GM18870 (cell line): ENCODE data around the gene LOXL4.

Experiments used
- ATAC-seq: cut with Tn5 transposase; IDR thresholded peaks from one replicate; pipeline ENCODE4 v1.9.1; 2021; ENCODE audit warnings: moderate library complexity; ENCODE audit not compliant: unreplicated experiment

LOXL4 gene

DNA sequence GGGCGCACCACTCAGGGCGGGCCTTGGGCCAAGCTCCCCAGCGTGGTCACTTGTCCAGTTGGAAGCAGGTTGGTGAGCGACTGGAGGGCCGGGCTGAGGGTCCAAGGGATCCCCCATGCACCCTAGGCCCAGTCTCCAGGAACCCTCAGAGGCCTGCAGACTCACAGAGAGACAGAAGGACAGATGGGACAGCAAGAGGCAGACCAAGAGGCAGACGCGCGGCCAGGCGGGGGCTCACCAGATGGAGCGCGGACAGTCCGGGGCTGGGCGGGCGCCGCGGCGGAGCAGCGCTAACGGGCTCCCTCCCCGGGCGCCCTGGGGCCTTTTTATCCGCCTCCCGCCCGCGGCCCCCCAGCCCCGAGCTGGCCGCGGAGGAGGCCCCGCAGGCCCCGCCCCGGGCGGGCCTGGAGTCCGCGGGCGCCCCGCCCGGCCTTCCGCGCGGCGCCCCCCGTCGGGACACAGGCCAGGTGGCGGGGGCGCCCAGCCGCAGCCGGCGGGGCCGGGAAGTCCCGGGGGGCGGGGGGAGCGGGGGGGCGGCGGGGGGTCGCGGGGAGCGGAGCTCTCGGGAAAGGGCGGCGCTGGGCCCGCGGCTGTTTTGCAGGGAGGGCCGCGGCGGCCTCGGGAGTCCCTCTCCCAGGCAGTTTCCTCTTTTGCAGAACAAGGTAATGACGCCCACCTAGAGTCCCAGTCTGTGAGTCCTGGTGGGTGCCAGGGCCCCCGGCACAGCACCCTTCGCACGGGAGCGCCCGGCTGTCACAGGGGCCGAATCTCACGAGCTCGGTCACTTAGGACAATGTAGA lies at the start of gene LOXL4:
Gene LOXL4, minus strand, starts transcription at position 301 of the 800 bp plus-strand sequence. CDS start 5,175 bp downstream, outside the sequence.
- no peak for ATAC-seq

DNA sequence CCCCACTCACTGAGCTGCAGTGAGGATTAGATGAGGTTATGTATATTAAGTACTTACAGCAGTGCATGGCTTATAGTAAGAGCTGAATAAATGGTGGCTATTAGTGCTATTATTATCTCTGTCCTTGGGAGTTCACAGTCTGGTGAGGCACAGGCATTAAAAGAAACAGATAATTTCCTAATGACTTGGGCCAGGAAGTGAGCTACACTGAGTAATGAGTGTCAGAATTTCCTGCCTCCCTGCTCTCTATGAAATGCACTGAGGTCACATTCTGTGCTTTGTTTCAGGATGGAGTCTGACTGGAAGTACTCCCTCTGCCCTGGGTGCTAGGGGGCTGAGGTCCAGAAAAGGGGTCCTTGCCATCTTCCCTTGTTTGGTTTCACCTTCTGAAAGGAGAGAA lies 48.7 kb upstream of the LOXL4 start:
- no peak for ATAC-seq

- ATAC-seq: no peak
Observed at GRCh38 chr10:98316170-98316569, 48.2 kb upstream of the LOXL4 start.

- no peak for ATAC-seq
Observed at GRCh38 chr10:98314532-98315284, 46.7 kb upstream of the LOXL4 start.

DNA sequence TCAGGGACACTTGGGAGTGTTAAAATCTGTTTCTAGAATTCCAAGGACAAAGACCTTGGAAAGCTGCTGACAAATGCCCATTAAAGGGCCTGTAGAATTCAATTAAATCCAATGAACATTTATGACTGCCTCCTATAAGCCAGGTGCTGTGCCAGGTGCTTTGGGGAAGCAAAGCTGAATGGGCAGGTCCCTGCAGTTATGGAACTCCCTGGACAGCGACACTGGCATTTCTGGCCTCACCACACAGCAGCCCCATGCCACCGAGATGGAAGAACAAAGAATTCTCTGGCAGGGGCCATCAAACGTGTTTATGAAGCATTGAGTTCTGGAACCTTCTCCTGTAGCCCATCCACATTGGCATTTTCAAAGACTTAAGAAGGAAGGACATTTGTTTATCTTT lies 45.6 kb upstream of the LOXL4 start:
- ATAC-seq: no peak

DNA sequence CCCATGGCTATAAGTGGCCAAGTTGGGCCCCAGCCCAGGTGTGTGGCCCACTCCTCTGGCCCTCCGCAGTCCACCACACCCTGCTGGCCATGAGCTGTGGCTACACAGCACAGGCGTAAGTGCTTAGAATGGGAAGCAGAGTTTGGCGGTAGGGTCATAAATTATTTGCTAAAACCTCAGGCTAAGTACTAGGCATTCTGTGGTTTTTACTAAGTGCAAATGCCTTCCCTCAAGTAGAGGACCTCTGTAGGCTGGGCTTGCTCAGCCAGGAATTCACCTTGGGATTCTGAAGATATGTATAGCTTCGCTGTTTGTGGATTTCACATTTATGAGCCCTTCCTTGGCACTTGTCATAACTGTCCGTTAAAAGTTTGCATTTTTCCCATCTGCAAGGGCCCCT lies 44.8 kb upstream of the LOXL4 start:
- ATAC-seq: no peak

DNA sequence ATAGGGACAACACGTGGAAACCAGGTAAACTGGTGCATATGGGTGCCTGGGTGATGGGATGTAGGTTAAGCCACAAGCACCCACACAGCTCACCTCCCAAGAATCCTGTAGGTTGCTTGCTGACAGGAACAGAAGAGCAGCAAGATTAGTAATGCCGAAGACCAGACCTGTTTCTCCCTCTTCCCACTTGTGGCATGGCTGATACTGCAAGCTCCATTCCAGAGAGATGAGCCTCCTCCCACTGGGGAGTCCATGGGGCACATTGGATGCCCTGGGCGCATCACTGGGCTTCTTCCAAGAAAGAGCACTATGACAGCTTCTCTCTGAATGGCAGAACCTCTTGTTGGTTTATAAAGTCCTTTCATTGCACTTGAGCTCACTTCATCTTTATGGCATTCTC lies 44.4 kb upstream of the LOXL4 start:
- ATAC-seq: no peak

- ATAC-seq: no peak
Observed at GRCh38 chr10:98310701-98311100, 42.7 kb upstream of the LOXL4 start.

DNA sequence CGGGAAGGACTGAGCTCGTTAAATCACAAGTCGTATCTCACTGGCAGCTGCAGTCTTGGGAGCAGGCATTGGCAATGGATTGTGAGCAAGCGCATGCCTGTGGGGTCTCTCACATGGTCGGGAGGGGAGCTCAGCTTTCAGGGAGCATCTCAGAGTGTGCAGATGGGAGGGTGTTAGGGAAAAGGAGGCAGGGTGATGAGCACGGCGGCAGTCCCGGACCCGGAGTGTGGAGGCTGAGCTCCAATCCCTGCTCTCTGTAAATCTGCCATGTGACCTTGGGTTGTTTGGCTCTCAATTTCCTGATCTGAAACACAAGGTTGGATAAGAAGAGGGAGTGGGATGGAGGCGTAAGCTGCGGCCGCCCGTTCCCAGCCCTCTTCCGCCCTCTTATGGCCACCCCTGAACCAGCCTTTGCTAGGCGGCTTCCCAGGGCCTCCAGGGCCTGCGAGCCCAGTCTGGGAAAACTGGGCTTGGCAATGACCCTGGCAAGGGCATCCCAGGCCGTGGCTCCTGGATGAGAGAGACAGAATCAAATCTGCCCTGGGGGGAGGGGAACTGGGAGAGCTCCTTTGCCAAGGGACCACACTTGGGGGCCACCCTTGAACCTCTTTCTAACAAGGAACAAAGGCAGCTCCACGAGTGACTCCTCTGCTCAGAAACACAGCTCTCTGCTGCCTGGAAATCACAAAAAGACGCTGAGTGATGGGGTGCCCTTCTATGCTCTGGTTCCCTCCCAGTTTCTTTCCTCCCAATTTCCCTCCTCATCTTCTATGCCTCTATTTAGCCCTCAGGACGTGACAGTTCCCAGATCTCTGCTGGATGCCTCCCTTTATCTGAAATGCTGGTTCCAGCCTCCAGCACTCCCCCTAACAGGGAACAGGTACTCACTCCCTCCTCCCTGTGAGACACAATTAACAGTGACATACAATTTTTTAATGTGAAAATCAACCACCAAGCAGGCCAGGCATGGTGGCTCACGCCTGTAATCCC lies 41.7 kb upstream of the LOXL4 start:
- no peak for ATAC-seq

- no peak for ATAC-seq
Observed at GRCh38 chr10:98308669-98309365, 40.8 kb upstream of the LOXL4 start.

DNA sequence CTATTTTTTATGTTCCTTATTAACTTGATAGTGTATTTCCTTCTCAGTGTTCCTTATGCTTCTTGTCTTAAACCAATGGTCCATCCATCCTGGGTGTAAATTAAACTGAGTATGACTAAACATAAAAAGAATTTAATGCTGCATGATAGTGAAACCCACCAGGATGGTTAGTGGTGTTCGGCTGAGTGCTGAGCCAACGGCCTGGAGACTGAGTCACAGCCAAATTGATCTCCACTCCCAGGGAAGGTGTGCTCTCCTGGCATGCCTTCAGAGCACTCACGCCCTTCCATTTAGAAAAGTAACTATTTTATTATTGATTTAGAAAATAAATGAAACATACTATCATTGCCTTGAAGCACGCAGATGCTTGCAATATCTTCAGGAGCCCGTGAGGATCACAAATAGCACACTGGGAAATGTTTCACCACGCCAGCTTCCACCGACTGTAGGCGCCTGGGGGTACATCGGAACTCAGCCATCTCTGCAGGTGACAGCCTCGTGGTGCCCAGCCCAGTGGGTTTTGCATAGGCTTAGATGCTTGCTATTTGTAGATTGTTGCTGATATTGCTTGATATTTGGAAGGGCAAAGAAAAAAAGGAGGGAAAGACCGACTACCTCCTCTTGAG lies 40.0 kb upstream of the LOXL4 start:
- no peak for ATAC-seq

DNA sequence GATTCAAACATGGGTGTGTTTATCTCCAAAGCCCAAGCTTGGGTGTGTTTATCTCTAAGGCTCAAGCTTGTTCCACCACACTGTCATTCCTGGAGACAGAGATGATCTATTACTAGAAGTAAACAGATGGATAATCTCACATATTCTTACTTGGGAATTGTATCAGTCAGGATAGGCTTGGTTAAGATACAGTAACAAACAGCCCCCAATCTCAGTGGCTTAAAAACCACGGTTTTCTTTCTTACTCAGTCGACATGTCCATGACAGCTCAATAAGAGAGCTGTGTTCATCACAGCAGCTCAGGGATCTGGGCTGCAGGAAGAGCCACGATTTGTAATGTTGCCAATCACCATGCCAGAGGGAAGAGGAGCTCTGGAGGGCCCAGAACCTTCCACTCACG lies 38.5 kb upstream of the LOXL4 start:
- ATAC-seq: no peak

- no peak for ATAC-seq
Observed at GRCh38 chr10:98303569-98303968, 35.6 kb upstream of the LOXL4 start.

DNA sequence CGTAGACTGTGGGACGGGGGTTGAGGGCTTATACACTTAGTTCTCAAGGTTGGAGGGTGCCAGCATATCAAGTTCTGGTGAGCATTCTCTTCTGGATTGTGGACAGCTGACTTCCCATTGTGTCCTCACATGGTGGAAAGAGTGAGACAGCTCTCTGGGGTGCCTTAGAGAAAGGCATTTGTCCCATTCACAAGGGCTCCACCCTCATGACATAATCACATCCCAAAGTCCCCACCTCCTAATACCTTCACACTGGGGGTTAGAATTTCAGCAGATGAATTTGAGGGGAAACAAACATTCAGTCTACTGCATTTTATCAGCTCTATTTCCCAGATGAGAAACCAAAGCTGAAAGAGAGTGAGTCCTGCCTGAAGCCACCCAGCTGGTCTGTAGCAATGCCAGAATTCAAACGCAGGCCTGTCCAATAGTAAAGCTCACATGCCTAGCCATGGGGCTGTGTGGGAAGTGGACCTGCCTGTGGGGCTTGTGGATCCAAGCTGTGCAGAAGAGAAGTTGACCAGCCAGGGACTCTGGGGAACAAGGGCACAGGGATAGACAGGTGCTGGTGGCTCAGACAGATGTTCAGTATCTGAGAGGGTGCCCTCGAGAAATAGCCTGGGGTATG lies 34.9 kb upstream of the LOXL4 start:
- no peak for ATAC-seq

DNA sequence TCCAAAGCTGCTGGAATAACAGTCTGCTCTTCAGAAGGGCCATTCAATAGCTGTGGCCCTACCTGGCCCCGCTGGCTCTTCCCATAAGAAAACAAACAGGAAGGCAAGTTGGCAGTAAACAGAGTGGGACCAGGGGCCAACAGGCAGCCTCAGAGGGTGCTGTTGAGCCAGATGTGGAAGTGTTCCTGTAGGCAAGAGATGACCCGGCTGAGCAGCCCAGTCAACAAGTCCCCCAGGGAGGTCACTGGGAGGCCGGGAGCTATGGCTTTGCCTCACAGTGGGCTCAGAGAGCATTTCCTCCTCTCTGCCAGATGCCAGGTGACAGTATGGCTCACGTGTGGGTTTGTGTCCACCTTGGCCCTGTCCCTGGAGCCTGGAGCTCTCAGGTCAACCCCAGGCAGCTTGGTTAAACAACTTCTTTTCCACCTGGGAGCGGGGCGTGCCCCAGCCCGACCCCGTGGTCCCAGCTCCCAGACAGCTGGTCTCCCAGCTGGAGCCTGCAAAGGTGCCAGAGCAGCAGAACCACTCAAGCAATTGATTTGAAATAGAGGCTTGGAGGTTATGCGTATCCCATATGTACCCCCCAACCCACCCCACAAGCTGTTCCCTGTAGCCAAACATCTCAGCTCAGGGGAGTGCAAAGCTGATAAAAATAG lies 33.8 kb upstream of the LOXL4 start:
- no peak for ATAC-seq

DNA sequence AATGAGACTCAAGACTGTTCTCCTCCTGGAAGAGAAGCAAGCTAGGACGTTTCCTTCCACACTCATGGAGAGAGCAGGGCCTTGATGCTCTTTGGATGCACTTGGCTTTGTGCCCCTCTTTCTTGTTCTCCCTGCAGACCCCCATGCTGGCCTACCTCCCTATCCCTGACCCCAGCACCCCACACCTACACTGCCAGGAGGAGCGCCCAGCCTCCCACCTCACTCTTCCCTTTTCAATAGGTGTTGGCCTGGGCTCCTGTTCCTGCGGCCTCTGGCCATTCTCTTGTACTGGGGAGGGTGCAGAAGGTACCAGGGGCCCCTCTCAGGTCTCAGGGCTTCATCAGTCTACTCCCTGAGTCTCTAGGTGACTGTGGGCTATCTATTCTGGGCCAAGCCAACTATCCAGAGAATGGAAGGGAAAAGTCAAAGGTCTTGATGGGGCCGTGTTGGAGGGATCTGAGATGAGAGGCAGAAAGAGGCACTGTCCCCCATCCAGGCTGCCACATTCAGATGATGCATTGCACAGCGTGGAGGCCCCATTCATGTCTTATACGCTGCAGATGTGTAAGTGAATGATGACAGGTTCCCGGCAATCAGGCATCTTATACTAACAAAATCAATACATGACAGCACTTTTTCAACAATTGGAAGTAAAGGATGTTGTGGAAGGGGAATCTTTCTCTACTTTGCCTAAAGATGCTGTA lies 32.7 kb upstream of the LOXL4 start:
- no peak for ATAC-seq

- ATAC-seq: no peak
Observed at GRCh38 chr10:98299341-98299740, 31.3 kb upstream of the LOXL4 start.

DNA sequence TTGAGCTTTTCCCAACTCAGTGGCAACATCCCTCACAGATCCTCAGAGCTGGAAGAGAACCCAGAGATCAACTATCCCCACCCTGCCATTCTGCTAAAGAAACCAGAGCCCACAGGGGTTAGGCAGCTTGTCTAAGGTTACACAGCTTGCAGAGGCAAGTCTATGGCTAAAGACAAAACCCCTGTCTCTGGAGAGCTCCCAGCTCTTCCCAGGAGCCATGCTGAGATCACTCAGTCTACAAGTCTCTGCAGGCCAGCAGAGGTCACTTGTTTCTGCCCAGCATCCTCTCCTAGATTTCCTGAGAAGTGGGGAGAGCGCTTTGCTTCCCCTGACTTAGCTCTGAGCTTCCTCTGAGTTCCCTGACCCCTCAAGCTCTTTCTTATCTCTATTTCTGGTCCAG lies 28.5 kb upstream of the LOXL4 start:
- ATAC-seq: no peak

DNA sequence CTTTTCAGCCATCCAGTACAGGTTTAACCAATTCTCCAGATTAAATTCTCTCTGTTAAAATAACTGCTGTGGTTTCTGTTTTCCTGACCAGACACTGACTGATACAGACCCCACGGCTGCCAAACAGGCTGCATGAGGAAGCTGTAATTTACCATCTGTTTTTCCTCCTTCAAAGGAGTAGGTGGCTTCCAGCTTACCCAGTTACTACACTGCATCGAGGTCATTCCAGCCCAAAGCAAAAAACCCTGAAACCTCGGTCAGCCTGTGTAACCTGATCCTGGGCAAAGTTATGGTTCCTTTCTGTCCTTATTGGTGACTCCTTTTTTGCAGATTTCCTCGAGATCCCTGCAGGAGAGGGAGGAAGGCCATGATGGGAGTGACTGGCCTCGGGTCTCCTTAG lies 27.9 kb upstream of the LOXL4 start:
- ATAC-seq: no peak
